ES-I3 (cell line): ENCODE data around the gene FLAD1.

Source experiments
- H3K36me3 ChIP-seq: 2 replicates; pipeline ENCODE4 v1.6.1; 2013; ENCODE audit warnings: mild to moderate bottlenecking, low read length, control low read depth, moderate library complexity; ENCODE audit not compliant: insufficient read depth
- H3K4me1 ChIP-seq: 2 replicates; pipeline ENCODE4 v1.6.1; 2013; ENCODE audit warnings: mild to moderate bottlenecking, control low read depth, low read length; ENCODE audit not compliant: insufficient read depth
- H3K9ac ChIP-seq: 2 replicates; pipeline ENCODE4 v1.6.1; 2013; ENCODE audit warnings: low read depth, mild to moderate bottlenecking, low read length, moderate library complexity
- H3K9me3 ChIP-seq: 2 replicates; pipeline ENCODE4 v1.6.1; 2013; ENCODE audit warnings: mild to moderate bottlenecking, low read length, moderate library complexity; ENCODE audit not compliant: control insufficient read depth, insufficient read depth

Gene FLAD1

GRCh38 chr1:155026588-155026987 lies 43.4 kb downstream of the FLAD1 start:
- Histone ChIP-seq H3K9ac (no peak overlapping the region), H3K36me3 (no peaks in the 10 kb centered on the region), H3K9me3 (no peaks in the 10 kb centered on the region), H3K4me1 (peaks cover 10% of the 10 kb centered on the region; the same call in 1 of the 2 replicates)

GRCh38 chr1:155029513-155030242 lies 46.5 kb downstream of the FLAD1 start:
- H3K9ac ChIP-seq: no peak overlapping the region
- no peaks in the 10 kb centered on the region for H3K9me3 ChIP-seq
- H3K36me3 ChIP-seq: no peaks in the 10 kb centered on the region
- peaks cover 10% of the 10 kb centered on the region; the same call in 1 of the 2 replicates for H3K4me1 ChIP-seq

GRCh38 chr1:155030243-155030795 lies 47.2 kb downstream of the FLAD1 start:
- no peak overlapping the region for H3K9ac ChIP-seq
- no peaks in the 10 kb centered on the region for H3K36me3 ChIP-seq
- peaks cover 10% of the 10 kb centered on the region; the same call in 1 of the 2 replicates for H3K4me1 ChIP-seq
- H3K9me3 ChIP-seq: no peaks in the 10 kb centered on the region

GRCh38 chr1:155030899-155031298 lies 47.8 kb downstream of the FLAD1 start:
- Histone ChIP-seq H3K4me1 (peaks cover 9% of the 10 kb centered on the region; the same call in 1 of the 2 replicates), H3K9me3 (no peaks in the 10 kb centered on the region), H3K36me3 (no peaks in the 10 kb centered on the region), H3K9ac (no peak overlapping the region)

GRCh38 chr1:155032886-155033285 lies 49.7 kb downstream of the FLAD1 start:
- no peak overlapping the region for H3K9ac ChIP-seq
- H3K36me3 ChIP-seq: no peaks in the 10 kb centered on the region
- H3K4me1 ChIP-seq: no peaks in the 10 kb centered on the region
- no peaks in the 10 kb centered on the region for H3K9me3 ChIP-seq

GRCh38 chr1:155033524-155033923 lies 50.4 kb downstream of the FLAD1 start, which contains the start of the genes DCST1 and DCST2:
Gene DCST1, plus strand, starts transcription at chr1:155033824. Its CDS starts 213 bp downstream, at chr1:155034037.
Gene DCST2, minus strand, starts transcription at chr1:155033781. Its CDS starts 80 bp downstream, at chr1:155033701.
- Histone ChIP-seq H3K9ac (no peak within 1 kb of the TSS), H3K9me3 (no peaks in the 10 kb centered on the region), H3K36me3 (no peaks in the 10 kb centered on the region), H3K4me1 (no peaks in the 10 kb centered on the region)

GRCh38 chr1:155034318-155035208 lies 51.4 kb downstream of the FLAD1 start:
- Histone ChIP-seq H3K36me3 (no peaks in the 10 kb centered on the region), H3K9me3 (no peaks in the 10 kb centered on the region), H3K4me1 (no peaks in the 10 kb centered on the region), H3K9ac (no peak overlapping the region)

- Histone ChIP-seq H3K9ac (no peak overlapping the region), H3K36me3 (no peaks in the 10 kb centered on the region), H3K9me3 (no peaks in the 10 kb centered on the region), H3K4me1 (no peaks in the 10 kb centered on the region)
These were observed 52.8 kb downstream of the FLAD1 start for GRCh38 chr1:155035936-155036335.

GRCh38 chr1:155037043-155037442 lies 53.9 kb downstream of the FLAD1 start:
- no peaks in the 10 kb centered on the region for H3K9me3 ChIP-seq
- no peaks in the 10 kb centered on the region for H3K36me3 ChIP-seq
- H3K9ac ChIP-seq: no peak overlapping the region
- H3K4me1 ChIP-seq: no peaks in the 10 kb centered on the region

- no peaks in the 10 kb centered on the region for H3K36me3 ChIP-seq
- H3K4me1 ChIP-seq: no peaks in the 10 kb centered on the region
- no peaks in the 10 kb centered on the region for H3K9me3 ChIP-seq
- H3K9ac ChIP-seq: no peak overlapping the region
These were observed 54.8 kb downstream of the FLAD1 start for GRCh38 chr1:155037851-155038441.

GRCh38 chr1:155038602-155039307 lies 55.6 kb downstream of the FLAD1 start:
- no peaks in the 10 kb centered on the region for H3K9me3 ChIP-seq
- no peaks in the 10 kb centered on the region for H3K4me1 ChIP-seq
- H3K36me3 ChIP-seq: no peaks in the 10 kb centered on the region
- H3K9ac ChIP-seq: no peak overlapping the region

- Histone ChIP-seq H3K9me3 (no peaks in the 10 kb centered on the region), H3K9ac (no peak overlapping the region), H3K4me1 (no peaks in the 10 kb centered on the region; the same call in 1 of the 2 replicates), H3K36me3 (no peaks in the 10 kb centered on the region)
These were observed 56.1 kb downstream of the FLAD1 start for GRCh38 chr1:155039308-155039669.

- Histone ChIP-seq H3K9ac (no peak overlapping the region), H3K9me3 (no peaks in the 10 kb centered on the region), H3K36me3 (no peaks in the 10 kb centered on the region), H3K4me1 (peaks cover 3% of the 10 kb centered on the region; the same call in 1 of the 2 replicates)
These were observed 57.4 kb downstream of the FLAD1 start for GRCh38 chr1:155040358-155041093.
